ENCODE measurements around the gene SH3GLB1.

GRCh38 chr1:86739648-86740509 lies 35.5 kb downstream of the SH3GLB1 start:
- TF ChIP-seq GTF2F1 (IDR thresholded peaks at IDR 0.05; ENCODE audit: borderline replicate concordance, low read depth, low read length) (no peak), CTCF (IDR thresholded peaks at IDR 0.05; ENCODE audit: control extremely low read depth in 1 of 3, insufficient read depth in 1 of 3, low read depth in 1 of 3, low read length in 3 of 3) (no peak), ZNF274 (IDR thresholded peaks at IDR 0.05; ENCODE audit: borderline replicate concordance, extremely low read depth, low read length) (no peak), MAX (IDR thresholded peaks at IDR 0.05) (no peak), CHD2 (IDR thresholded peaks at IDR 0.05; ENCODE audit: low read length) (no peak), EGR1 (IDR thresholded peaks at IDR 0.05; ENCODE audit: borderline replicate concordance, low read depth, low read length) (no peak), POLR2A (IDR thresholded peaks at IDR 0.05; ENCODE audit: control extremely low read depth in 1 of 2, low read depth in 2 of 2, low read length in 2 of 2) (no peak), EZH2 (IDR thresholded peaks at IDR 0.05; ENCODE audit: low read depth, low read length, severe bottlenecking) (no peak), CEBPB (IDR thresholded peaks at IDR 0.05; ENCODE audit: low read depth, low read length) (no peak), YY1 (IDR thresholded peaks at IDR 0.05; ENCODE audit: low read depth, low read length) (no peak), RAD21 (IDR thresholded peaks at IDR 0.05 in 1 of 2, conservative IDR thresholded peaks at IDR 0.05 in 1 of 2; ENCODE audit: low read depth in 2 of 2, low read length in 2 of 2) (no peak), SIN3A (conservative IDR thresholded peaks at IDR 0.05 in 1 of 2, IDR thresholded peaks at IDR 0.05 in 1 of 2; ENCODE audit: low read depth in 1 of 2, low read length in 2 of 2) (no peak), SP4 (IDR thresholded peaks at IDR 0.05; ENCODE audit: low read length) (no peak), TAF1 (IDR thresholded peaks at IDR 0.05; ENCODE audit: low read depth, low read length) (no peak)
